Fibroblast of gingiva (primary cell): ENCODE results near the gene DDR2.
"Not testable (repeated sequence)": the region's sequence is repeated elsewhere in the genome, so short reads cannot be mapped to it uniquely, and the experiment has no call there.

Experiments
- DNase-seq: peaks from one replicate; pipeline ENCODE4 v3.0.0-alpha.2; 2011; ENCODE audit warnings: low read depth

Gene DDR2

GRCh38 chr1:162779043-162779442 is 146.8 kb downstream of the DDR2 start:
- no peak for DNase-seq

DNA sequence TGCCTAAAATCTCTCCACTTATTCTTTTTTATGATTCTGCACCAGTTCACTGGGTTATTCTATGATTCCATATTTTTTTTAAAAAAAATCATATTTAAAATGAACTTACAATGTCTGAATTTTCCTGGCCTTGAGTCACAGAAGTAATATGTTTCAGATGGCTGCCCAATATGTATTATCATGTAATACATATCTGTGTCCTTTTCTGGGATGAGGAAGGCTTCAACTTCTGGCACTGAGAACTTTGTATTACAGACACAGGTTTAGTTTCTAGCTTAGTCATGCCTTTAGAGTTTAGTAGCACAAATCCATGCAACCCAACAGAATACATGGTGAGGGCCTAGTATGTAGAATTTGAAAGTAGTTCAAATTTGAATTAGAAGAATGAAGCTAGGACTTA is 150.4 kb downstream of the DDR2 start:
- DNase-seq, result no peak

GRCh38 chr1:162784926-162785325 is 152.7 kb downstream of the DDR2 start:
- not testable (repeated sequence) for DNase-seq

DNA sequence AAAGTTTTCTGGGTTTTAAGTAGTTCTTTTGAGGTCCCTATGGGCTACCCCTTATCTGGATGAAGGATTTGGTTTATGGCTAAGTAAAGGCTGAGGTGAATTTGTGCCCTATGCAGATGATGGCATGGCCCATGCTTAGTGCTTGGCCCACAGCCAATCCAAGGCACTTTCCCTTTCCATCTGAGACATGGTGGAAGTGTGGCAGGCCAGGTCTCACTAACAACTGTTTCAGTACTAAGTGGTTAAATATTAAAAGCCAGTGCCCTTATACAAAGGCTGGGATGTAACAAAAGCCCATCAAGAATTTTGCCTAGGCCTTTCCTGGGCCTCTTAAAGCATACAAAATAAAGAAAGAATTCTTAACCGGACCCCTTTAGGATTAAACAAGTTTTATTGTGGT is 156.5 kb downstream of the DDR2 start:
- not testable (repeated sequence) for DNase-seq

DNA sequence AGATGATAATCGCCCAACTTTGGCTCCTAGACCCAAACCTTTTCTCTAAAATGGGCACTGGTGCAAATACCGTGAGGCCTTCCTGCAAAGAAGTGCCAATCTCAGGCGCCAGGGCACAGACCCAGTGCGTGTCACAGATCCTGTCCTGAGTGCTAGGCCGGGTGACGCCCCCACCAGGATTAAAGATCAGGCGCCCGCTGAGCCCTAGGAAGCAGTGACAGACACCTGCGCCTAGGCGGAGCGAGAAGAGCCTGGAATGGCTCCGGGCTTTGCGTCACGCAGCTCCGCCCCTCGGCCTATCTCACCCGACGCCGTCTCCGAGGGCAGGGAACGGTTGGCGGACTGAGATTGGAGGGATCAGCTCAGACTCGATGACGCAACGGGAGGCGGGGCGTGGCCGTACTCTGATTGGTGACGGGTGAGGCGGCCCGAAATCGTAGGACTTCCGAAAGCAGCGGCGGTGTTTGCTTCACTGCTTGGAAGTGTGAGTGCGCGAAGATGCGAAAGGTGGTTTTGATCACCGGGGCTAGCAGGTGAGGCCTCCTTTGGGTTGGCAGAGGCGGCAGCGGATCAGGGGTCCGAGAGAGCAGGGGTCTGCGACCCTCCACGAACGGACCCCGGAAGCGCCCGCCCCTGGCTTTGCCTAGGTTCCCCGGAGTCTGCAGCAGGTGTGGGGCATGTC is 158.2 kb downstream of the DDR2 start, which contains the start of gene HSD17B7:
Gene HSD17B7, plus strand, starts transcription at position 400 of the 682 bp plus-strand sequence. Its CDS starts 99 bp downstream, at position 499.
- DNase-seq, result peak; percentile 41

GRCh38 chr1:162790985-162791357 is 158.7 kb downstream of the DDR2 start:
- not testable (repeated sequence) for DNase-seq

- DNase-seq, result not testable (repeated sequence)
Observed at GRCh38 chr1:162794284-162794683, 162.0 kb downstream of the DDR2 start.

GRCh38 chr1:162796617-162797279 is 164.5 kb downstream of the DDR2 start:
- DNase-seq, result not testable (repeated sequence)

- peak; percentile 73 for DNase-seq
Observed at GRCh38 chr1:162799995-162800830, 167.9 kb downstream of the DDR2 start.

GRCh38 chr1:162807503-162807902 is 175.2 kb downstream of the DDR2 start:
- not testable (repeated sequence) for DNase-seq

GRCh38 chr1:162812357-162812756 is 180.1 kb downstream of the DDR2 start:
- not testable (repeated sequence) for DNase-seq

DNA sequence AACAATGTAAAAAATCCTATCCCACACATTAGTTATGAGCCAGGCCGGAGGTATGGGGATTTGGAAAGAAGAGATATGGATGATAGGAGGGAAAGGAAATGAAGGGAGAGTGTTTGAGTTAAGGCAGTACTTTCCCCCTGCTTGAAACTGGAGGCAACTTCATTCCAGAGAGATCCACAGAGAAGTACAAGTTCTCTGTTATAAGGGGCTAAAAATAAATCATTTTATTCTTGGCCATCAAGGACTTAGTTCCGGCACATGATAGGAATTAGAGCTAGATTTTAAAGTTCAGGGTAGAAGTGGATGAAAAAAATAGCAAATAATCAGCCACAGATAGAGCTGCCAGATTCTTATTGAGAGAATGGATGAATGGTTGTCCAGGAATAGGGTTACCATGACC is 185.9 kb downstream of the DDR2 start:
- DNase-seq, result not testable (repeated sequence)

GRCh38 chr1:162818666-162819065 is 186.4 kb downstream of the DDR2 start:
- DNase-seq, result not testable (repeated sequence)

GRCh38 chr1:162822391-162823200 is 190.3 kb downstream of the DDR2 start:
- no peak for DNase-seq

- DNase-seq, result no peak
Observed at GRCh38 chr1:162823231-162823630, 191.0 kb downstream of the DDR2 start.

DNA sequence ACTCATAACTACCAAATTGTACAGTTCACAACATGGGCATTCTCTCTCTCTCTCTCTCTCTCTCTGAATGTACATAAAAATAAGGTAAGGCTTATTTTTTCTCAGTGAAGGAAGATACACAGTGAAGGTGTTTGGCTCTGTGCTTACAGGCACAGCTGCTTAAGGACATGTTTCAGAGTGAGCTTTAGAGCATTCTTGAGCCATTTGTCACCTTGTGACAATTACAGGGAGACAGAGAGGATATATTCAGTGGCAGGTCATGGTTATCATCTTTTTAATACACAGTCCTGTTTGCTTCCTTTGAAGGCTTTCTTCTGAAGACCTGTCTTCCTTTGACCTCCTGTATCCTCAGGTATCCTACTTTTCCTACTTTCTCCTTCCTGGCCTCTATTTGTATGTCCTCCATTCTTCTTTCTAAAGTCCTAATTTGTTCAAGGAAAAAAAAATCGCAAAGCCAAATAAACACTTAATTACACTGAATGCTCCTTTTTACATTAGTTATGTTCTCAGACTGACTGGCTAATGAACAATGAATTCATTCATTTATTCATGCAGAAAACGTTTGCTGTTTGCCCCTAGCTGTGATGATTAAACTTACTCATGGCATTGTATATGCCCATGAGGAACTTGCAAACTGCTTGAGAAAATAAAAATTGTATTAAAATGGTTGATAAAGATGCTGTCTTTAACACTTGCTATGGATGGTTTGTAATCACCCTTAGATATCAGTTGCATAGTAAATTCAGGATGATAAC is 191.7 kb downstream of the DDR2 start:
- DNase-seq, result no peak

GRCh38 chr1:162829268-162829667 is 197.0 kb downstream of the DDR2 start:
- no peak for DNase-seq

DNA sequence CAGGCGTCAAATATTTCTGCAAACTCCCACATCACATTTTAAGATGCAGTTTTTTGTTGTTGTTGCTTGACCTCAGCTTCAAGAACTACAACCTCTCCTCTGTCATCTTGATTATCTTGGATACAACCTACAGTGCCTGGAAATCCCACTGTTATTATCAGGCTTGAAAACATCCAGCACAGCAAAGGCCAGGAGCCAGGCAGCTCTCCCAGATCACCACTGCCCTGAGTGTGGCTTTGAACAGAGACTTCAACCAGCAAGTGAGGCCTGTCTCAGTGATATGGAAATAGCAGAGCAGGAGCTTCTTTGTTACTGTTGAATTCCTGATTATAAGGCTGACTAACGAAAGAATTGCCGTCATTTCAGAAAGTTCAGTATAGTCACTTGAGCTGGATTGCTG is 200.2 kb downstream of the DDR2 start:
- DNase-seq, result no peak

DNA sequence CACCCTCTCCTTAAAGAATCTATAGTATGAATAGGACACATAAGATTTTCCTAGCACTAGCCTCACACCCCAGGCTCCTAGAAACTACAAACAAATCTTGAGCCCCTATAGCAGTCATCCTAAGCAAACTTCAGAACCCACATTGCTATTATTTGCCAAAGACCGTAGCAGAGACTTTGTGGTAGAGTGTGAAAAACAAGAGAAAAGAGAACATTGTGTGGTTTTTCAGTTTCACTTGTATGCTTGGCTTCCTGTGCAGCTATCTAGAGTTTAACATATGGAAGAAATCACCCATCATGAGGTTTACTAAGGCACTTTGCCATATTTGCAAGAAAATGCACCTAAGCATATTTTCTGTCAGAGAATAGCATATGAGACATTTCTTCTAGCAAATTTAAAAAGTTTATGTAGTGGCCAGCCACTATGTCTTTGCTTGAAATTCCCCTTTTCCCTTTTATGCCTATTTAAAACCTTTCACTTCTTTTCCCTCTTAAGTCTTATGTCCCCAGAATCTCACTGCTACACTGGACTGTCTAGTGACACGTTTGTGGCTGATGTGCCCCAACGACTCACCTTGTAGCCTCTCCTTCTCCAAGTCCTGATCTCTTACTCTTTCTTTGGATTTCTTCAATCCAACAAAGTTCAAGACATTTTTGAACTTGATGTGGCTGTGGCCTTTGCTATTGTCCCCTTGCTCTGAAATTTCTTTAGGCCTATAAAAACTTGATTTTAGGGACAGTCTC is 203.1 kb downstream of the DDR2 start:
- peak; percentile 24 for DNase-seq
